Ascending aorta (tissue), 2 donors: ENCODE results near the gene TTC29. TPM values are rescaled to one million over a fixed set of nuclear protein-coding genes. Genes with fewer than 3 reads are reported as not detected.

ENCODE experiments used
- DNase-seq, 2 donors: peaks; one replicate each; pipeline ENCODE4 v3.0.0-alpha.2; 2019; ENCODE audit warnings: low spot score in 2 of 2
- H3K27ac ChIP-seq, 2 donors: fragments of 200-600 bp; sonication (generic); one replicate each; pipeline ENCODE4 v1.5.1; 2016 to 2017; ENCODE audit warnings: mild to moderate bottlenecking in 1 of 2
- H3K27me3 ChIP-seq: fragments of 200-600 bp; sonication (generic); one replicate; pipeline ENCODE4 v1.5.1; 2017
- H3K36me3 ChIP-seq, 2 donors: fragments of 200-600 bp; sonication (generic); one replicate each; pipeline ENCODE4 v1.5.1; 2016
- H3K4me1 ChIP-seq, 2 donors: fragments of 200-600 bp; sonication (generic); one replicate each; pipeline ENCODE4 v1.5.1; 2016 to 2017; ENCODE audit warnings: mild to moderate bottlenecking in 1 of 2
- H3K4me3 ChIP-seq, 2 donors: fragments of 200-600 bp; sonication (generic); one replicate each; pipeline ENCODE4 v1.5.1; 2016 to 2017; ENCODE audit warnings: mild to moderate bottlenecking in 1 of 2
- H3K9me3 ChIP-seq, 2 donors: fragments of 200-600 bp; sonication (generic); one replicate each; pipeline ENCODE4 v1.5.1; 2016
- intact Hi-C: fragments of 100-400 bp; cut with DNase I; formaldehyde crosslinking; loops from one replicate; pipeline ENCODE4 v1.15.1; 2023
- total RNA-seq: library from RNA; depleted of rRNA; stranded (reverse); fragments of >200 nt; gene quantifications from one replicate; pipeline ENCODE4 v1.1.0, GENCODE V29; 2016
- TF ChIP-seq, protein P1 (sequence below), 3 experiments: fragments of 200-600 bp in 2 of 3; fragments of 450-650 bp in 1 of 3; sonication (generic) in 2 of 3; IDR thresholded peaks; one replicate each; pipeline ENCODE4 v1.5.1; 2016 to 2019; ENCODE audit warnings: antibody characterized with exemption in 3 of 3, mild to moderate bottlenecking in 1 of 3, moderate library complexity in 1 of 3

The TTC29 gene
- total RNA-seq, 1 donor from 2014 or later, result not detected

DNA sequence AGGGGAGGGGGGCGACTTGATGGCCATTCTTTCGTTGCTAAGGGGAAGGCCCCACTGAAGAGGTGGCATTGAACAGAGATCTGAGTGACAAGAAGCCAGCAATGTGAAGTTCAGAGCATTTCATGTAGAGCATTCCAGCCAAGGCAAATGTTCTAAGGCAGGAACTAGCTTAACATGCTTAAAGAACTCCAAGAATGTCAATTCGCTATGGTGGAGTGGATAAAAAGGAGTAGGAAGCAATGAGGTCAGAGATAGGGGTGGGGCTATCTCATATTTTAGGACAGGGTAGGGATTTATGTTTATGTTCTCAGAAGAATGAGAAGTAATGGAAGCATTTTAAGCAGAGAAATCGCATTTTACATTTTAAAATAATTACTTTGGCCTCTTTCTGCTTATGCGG, 130.9 kb downstream of the TTC29 start:
- H3K4me3 ChIP-seq, result no peak overlapping the region
- H3K36me3 ChIP-seq, result no peaks in the 10 kb centered on the region
- no peak for DNase-seq
- intact Hi-C loops, result no loop called here
- H3K4me1 ChIP-seq, result no peaks in the 10 kb centered on the region
- TF ChIP-seq, protein P1, sequence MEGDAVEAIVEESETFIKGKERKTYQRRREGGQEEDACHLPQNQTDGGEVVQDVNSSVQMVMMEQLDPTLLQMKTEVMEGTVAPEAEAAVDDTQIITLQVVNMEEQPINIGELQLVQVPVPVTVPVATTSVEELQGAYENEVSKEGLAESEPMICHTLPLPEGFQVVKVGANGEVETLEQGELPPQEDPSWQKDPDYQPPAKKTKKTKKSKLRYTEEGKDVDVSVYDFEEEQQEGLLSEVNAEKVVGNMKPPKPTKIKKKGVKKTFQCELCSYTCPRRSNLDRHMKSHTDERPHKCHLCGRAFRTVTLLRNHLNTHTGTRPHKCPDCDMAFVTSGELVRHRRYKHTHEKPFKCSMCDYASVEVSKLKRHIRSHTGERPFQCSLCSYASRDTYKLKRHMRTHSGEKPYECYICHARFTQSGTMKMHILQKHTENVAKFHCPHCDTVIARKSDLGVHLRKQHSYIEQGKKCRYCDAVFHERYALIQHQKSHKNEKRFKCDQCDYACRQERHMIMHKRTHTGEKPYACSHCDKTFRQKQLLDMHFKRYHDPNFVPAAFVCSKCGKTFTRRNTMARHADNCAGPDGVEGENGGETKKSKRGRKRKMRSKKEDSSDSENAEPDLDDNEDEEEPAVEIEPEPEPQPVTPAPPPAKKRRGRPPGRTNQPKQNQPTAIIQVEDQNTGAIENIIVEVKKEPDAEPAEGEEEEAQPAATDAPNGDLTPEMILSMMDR (IDR thresholded peaks at IDR 0.05), result no peak
- no peak overlapping the region for H3K27ac ChIP-seq
- no peaks in the 10 kb centered on the region for H3K9me3 ChIP-seq
- no peaks in the 10 kb centered on the region for H3K27me3 ChIP-seq

GRCh38 chr4:146795711-146796110, 150.0 kb downstream of the TTC29 start:
- intact Hi-C loops, result no loop called here
- Histone ChIP-seq H3K27ac (no peak overlapping the region), H3K4me1 (no peaks in the 10 kb centered on the region), H3K4me3 (no peak overlapping the region), H3K9me3 (no peaks in the 10 kb centered on the region), H3K36me3 (no peaks in the 10 kb centered on the region), H3K27me3 (no peaks in the 10 kb centered on the region)
- TF ChIP-seq, protein P1 (IDR thresholded peaks at IDR 0.05), result no peak
- no peak for DNase-seq

- Histone ChIP-seq H3K27me3 (no peaks in the 10 kb centered on the region), H3K27ac (no peak overlapping the region), H3K36me3 (no peaks in the 10 kb centered on the region), H3K4me3 (no peak overlapping the region), H3K4me1 (no peaks in the 10 kb centered on the region), H3K9me3 (no peaks in the 10 kb centered on the region)
- TF ChIP-seq, protein P1 (IDR thresholded peaks at IDR 0.05), result no peak
- intact Hi-C loops, result no loop called here
- DNase-seq, result no peak
Observed at GRCh38 chr4:146793727-146794126, 151.9 kb downstream of the TTC29 start.

- TF ChIP-seq, protein P1 (IDR thresholded peaks at IDR 0.05), result no peak
- no peak for DNase-seq
- H3K4me3 ChIP-seq, result no peak overlapping the region
- H3K36me3 ChIP-seq, result no peaks in the 10 kb centered on the region
- intact Hi-C loops, result no loop called here
- no peaks in the 10 kb centered on the region for H3K27me3 ChIP-seq
- H3K27ac ChIP-seq, result no peak overlapping the region
- no peaks in the 10 kb centered on the region for H3K9me3 ChIP-seq
- H3K4me1 ChIP-seq, result no peaks in the 10 kb centered on the region
Observed at GRCh38 chr4:146791439-146791838, 154.2 kb downstream of the TTC29 start.

DNA sequence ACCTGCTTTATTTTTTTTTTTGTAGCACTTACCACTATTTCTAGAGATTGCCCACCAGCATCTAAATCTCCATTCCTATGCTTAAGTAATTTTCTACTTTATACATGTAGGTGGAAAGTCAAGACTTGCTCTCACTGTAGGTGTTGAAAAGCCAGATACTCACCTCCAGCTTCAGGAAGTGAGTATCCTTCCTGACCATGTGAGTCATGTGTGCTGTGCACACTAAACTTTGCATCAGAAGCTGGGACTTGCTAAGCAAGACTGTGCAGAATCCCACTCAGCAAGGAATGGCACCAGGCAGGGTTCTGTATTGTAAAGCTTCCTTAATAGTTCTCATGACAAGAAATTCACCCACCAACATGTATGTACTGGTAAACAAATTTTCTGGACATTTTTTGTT, 155.1 kb downstream of the TTC29 start:
- no peaks in the 10 kb centered on the region for H3K9me3 ChIP-seq
- intact Hi-C loops, result no loop called here

More for the DNA sequence above, 155.1 kb downstream of the TTC29 start:
- H3K36me3 ChIP-seq, result no peaks in the 10 kb centered on the region
- no peak overlapping the region for H3K27ac ChIP-seq
- H3K27me3 ChIP-seq, result no peaks in the 10 kb centered on the region
- no peak for DNase-seq
- H3K4me1 ChIP-seq, result no peaks in the 10 kb centered on the region
- H3K4me3 ChIP-seq, result no peak overlapping the region
- TF ChIP-seq, protein P1 (IDR thresholded peaks at IDR 0.05), result no peak
